Transverse colon (tissue), 4 donors: ENCODE data around the gene MLLT1. TPM values are rescaled to one million over a fixed set of nuclear protein-coding genes. Genes with fewer than 3 reads are reported as not detected.

Experiments
- DNase-seq: peaks from one replicate; pipeline ENCODE4 v3.0.0-alpha.2; 2019
- H3K27ac ChIP-seq, 4 donors: fragments of 200-600 bp; sonication (generic); 2 replicates each; pipeline ENCODE4 v1.5.1; 2016 to 2018; ENCODE audit warnings: inconsistent platforms in 4 of 4
- H3K27me3 ChIP-seq: fragments of 200-600 bp; sonication (generic); 2 replicates; pipeline ENCODE4 v1.5.1; 2017; ENCODE audit warnings: inconsistent platforms
- H3K36me3 ChIP-seq, 4 donors: fragments of 200-600 bp; sonication (generic); 2 replicates each; pipeline ENCODE4 v1.5.1; 2017 to 2019; ENCODE audit warnings: inconsistent platforms in 4 of 4
- H3K4me1 ChIP-seq, 4 donors: fragments of 200-600 bp; sonication (generic); 2 replicates each; pipeline ENCODE4 v1.5.1; 2017 to 2020; ENCODE audit warnings: inconsistent platforms in 4 of 4
- H3K4me3 ChIP-seq, 4 donors: fragments of 200-600 bp; sonication (generic); 1 replicate in 1 of 4; 2 replicates in 3 of 4; pipeline versions ENCODE4 v1.5.1 to v1.6.1; 2017 to 2019; ENCODE audit warnings: inconsistent platforms in 4 of 4
- H3K9me3 ChIP-seq, 2 donors: fragments of 200-600 bp; sonication (generic); 2 replicates each; pipeline ENCODE4 v1.5.1; 2017 to 2019; ENCODE audit warnings: inconsistent platforms in 2 of 2
- EP300 ChIP-seq: sonication (generic); formaldehyde crosslinking; IDR thresholded peaks from one replicate; pipeline ENCODE4 v1.6.1; 2017; ENCODE audit warnings: antibody characterized with exemption, low read depth
- POLR2A ChIP-seq: fragments of 450-650 bp; IDR thresholded peaks from one replicate; pipeline ENCODE4 v1.6.1; 2016; ENCODE audit warnings: antibody characterized with exemption, mild to moderate bottlenecking, moderate library complexity
- POLR2AphosphoS5 ChIP-seq, 3 donors: sonication (generic); formaldehyde crosslinking; IDR thresholded peaks; one replicate each; pipeline ENCODE4 v1.6.1; 2016; ENCODE audit warnings: antibody characterized with exemption in 3 of 3
- WGBS, 2 donors: methylation state at CpG; one replicate each; pipeline ENCODE4 v1.1.5; 2018; ENCODE audit warnings: low coverage in 1 of 2; 5-methylcytosine and 5-hydroxymethylcytosine counted together
- in situ Hi-C, 4 donors: fragments of 200-750 bp; cut with MboI; loops; one replicate each; pipeline versions ENCODE4 v1.15.0 to v1.15.1; 2017; ENCODE audit warnings: low sequenced_read_pairs in 3 of 4, low pct_ligation_motif_present in 1 of 4, low pct_unique_long_range_greater_than_20kb in 1 of 4
- intact Hi-C: fragments of 100-400 bp; cut with DNase I; formaldehyde crosslinking; loops from one replicate; pipeline ENCODE4 v1.15.1; 2023; ENCODE audit warnings: low total_unique reads
- total RNA-seq, 4 donors: library from RNA; depleted of rRNA; stranded (reverse); fragments of >200 nt; gene quantifications; one replicate each; pipeline ENCODE4 v1.1.0, GENCODE V29; 2016
- TF ChIP-seq, protein P1 (sequence below), 5 experiments: fragments of 200-600 bp in 3 of 5; fragments of 450-650 bp in 2 of 5; sonication (generic) in 3 of 5; IDR thresholded peaks; 1 replicate in 2 of 5; 2 replicates in 3 of 5; pipeline ENCODE4 v1.5.1; 2016 to 2017; ENCODE audit warnings: antibody characterized with exemption in 5 of 5, inconsistent platforms in 3 of 5, mild to moderate bottlenecking in 2 of 5, moderate library complexity in 1 of 5

MLLT1 gene
- total RNA-seq, 4 donors from 2014 or later = 12.3 to 34.6 (median 19.7) TPM

DNA sequence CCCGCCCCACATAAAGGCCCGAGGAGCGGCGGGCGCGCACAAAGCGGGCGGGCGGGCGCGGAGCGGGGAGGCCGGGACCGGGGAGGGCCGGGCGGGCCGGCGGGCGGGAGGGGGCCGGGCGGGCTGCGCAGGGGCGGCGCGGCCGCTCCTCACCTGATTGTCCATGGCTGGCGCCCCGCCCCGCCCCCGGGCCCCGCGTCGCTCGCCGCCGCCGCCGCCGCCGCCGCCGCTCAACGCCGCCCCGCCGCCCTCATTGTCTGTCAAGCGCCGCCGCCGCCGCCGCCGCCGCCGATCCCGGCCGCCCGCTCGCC lies 200 bp downstream of the MLLT1 start:
- H3K9me3 ChIP-seq = no peaks in the 10 kb centered on the region
- no peak for DNase-seq
- peaks cover 40 to 51% (median 43%) of the 10 kb centered on the region in 4 donors for H3K4me1 ChIP-seq
- peak overlapping the region; percentile 90 to 97 (median 95) for H3K4me3 ChIP-seq
- intact Hi-C loops (no loop called here), in situ Hi-C loops (loop anchor here in 1 of 4 donors (25.0 kb wide), 1 partner anchor 92 kb away; no protein-coding TSS in a partner anchor)
- WGBS, 2 donors = 0% methylated on average over 7 of the region's 59 CpGs; no CpG with 5 or more reads in 1 of the 2 donors
- no peaks in the 10 kb centered on the region for H3K36me3 ChIP-seq
- no peaks in the 10 kb centered on the region for H3K27me3 ChIP-seq
- TF ChIP-seq, protein P1, sequence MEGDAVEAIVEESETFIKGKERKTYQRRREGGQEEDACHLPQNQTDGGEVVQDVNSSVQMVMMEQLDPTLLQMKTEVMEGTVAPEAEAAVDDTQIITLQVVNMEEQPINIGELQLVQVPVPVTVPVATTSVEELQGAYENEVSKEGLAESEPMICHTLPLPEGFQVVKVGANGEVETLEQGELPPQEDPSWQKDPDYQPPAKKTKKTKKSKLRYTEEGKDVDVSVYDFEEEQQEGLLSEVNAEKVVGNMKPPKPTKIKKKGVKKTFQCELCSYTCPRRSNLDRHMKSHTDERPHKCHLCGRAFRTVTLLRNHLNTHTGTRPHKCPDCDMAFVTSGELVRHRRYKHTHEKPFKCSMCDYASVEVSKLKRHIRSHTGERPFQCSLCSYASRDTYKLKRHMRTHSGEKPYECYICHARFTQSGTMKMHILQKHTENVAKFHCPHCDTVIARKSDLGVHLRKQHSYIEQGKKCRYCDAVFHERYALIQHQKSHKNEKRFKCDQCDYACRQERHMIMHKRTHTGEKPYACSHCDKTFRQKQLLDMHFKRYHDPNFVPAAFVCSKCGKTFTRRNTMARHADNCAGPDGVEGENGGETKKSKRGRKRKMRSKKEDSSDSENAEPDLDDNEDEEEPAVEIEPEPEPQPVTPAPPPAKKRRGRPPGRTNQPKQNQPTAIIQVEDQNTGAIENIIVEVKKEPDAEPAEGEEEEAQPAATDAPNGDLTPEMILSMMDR (IDR thresholded peaks at IDR 0.05) = no peak
- TF ChIP-seq POLR2AphosphoS5 (IDR thresholded peaks at IDR 0.05) (no peak), EP300 (no peak), POLR2A (no peak)
- peak overlapping the region; percentile 84 to 88 (median 87) for H3K27ac ChIP-seq

- WGBS, 2 donors = 13% methylated on average over 3 to 18 of the region's 36 CpGs
- intact Hi-C loops (no loop called here), in situ Hi-C loops (loop anchor here in 1 of 4 donors (25.0 kb wide), 1 partner anchor 92 kb away; no protein-coding TSS in a partner anchor)
- Histone ChIP-seq H3K36me3 (no peaks in the 10 kb centered on the region), H3K27me3 (no peaks in the 10 kb centered on the region), H3K4me1 (peaks cover 44 to 57% (median 48%) of the 10 kb centered on the region in 4 donors), H3K4me3 (peak overlapping the region; percentile 90 to 97 (median 95)), H3K9me3 (no peaks in the 10 kb centered on the region), H3K27ac (peak overlapping the region; percentile 84 to 88 (median 87))
- TF ChIP-seq POLR2A = no peak
- TF ChIP-seq EP300 = no peak
- TF ChIP-seq, protein P1 (IDR thresholded peaks at IDR 0.05) = no peak
- no peak for TF ChIP-seq POLR2AphosphoS5 (IDR thresholded peaks at IDR 0.05)
- no peak for DNase-seq
These were observed 795 bp downstream of the MLLT1 start for GRCh38 chr19:6278740-6279619.

GRCh38 chr19:6278051-6278450 lies 1.7 kb downstream of the MLLT1 start:
- Histone ChIP-seq H3K4me3 (peak overlapping the region in 1 of 4 donors; percentile 90), H3K4me1 (peaks cover 45 to 63% (median 55%) of the 10 kb centered on the region in 4 donors), H3K27ac (peak overlapping the region; percentile 84 to 88 (median 87)), H3K36me3 (no peaks in the 10 kb centered on the region), H3K9me3 (no peaks in the 10 kb centered on the region), H3K27me3 (no peaks in the 10 kb centered on the region)
- WGBS, 2 donors = 71 to 84% methylated on average over 4 to 9 of the region's 9 CpGs
- intact Hi-C loops (no loop called here), in situ Hi-C loops (loop anchor here in 1 of 4 donors (25.0 kb wide), 1 partner anchor 91 kb away; no protein-coding TSS in a partner anchor)
- TF ChIP-seq POLR2A = no peak
- TF ChIP-seq, protein P1 (IDR thresholded peaks at IDR 0.05) = no peak
- no peak for TF ChIP-seq POLR2AphosphoS5 (IDR thresholded peaks at IDR 0.05)
- no peak for TF ChIP-seq EP300
- DNase-seq = no peak

DNA sequence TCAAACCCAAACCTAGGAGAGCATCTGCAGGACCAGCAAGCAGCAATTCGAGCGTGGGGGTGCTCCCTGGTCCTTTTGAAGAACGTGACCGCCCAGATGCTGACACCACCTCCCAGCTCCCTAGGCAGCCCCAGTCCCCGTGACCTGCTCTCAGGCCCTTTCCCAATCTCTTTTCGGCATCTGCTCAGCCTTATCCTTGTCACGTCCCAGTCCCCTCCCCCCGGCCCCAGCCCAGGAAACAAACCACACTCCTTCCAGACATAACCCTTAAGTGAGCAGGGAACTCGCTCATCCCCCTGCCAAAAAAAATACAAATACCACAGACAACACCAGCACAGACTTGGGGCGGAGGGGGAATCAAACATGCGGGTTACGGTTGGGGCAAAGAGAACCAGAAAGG lies 3.3 kb downstream of the MLLT1 start:
- intact Hi-C loops (no loop called here), in situ Hi-C loops (loop anchor here in 1 of 4 donors (25.0 kb wide), 1 partner anchor 89 kb away; no protein-coding TSS in a partner anchor)
- H3K4me1 ChIP-seq = peaks cover 55 to 78% (median 66%) of the 10 kb centered on the region in 4 donors
- H3K36me3 ChIP-seq = no peaks in the 10 kb centered on the region
- peak in 1 of 3 donors; percentile 36 for TF ChIP-seq POLR2AphosphoS5 (IDR thresholded peaks at IDR 0.05)
- TF ChIP-seq, protein P1 (IDR thresholded peaks at IDR 0.05) = no peak
- WGBS, 2 donors = 51 to 67% methylated on average over 5 to 12 of the region's 12 CpGs
- H3K27me3 ChIP-seq = no peaks in the 10 kb centered on the region
- DNase-seq = peak; percentile 56
- H3K9me3 ChIP-seq = no peaks in the 10 kb centered on the region
- peak overlapping the region; percentile 46 to 88 (median 87) for H3K27ac ChIP-seq
- no peak overlapping the region for H3K4me3 ChIP-seq
